ENCODE measurements around the gene TMTC3.

- TF ChIP-seq CTCF (IDR thresholded peaks at IDR 0.05; ENCODE audit: low read depth, low read length, missing input control) (no peak), REST (IDR thresholded peaks at IDR 0.05) (no peak), TAF1 (conservative IDR thresholded peaks at IDR 0.05) (no peak), HNF4A (conservative IDR thresholded peaks at IDR 0.05) (no peak), ZBTB33 (IDR thresholded peaks at IDR 0.05) (no peak), GABPA (IDR thresholded peaks at IDR 0.05 in 1 of 2, conservative IDR thresholded peaks at IDR 0.05 in 1 of 2) (no peak), FOXA1 (IDR thresholded peaks at IDR 0.05) (no peak), SP1 (IDR thresholded peaks at IDR 0.05) (no peak), YY1 (IDR thresholded peaks at IDR 0.05) (no peak), MAX (IDR thresholded peaks at IDR 0.05) (no peak), RAD21 (IDR thresholded peaks at IDR 0.05) (no peak)
Observed at GRCh38 chr12:88181881-88182280, 39.8 kb downstream of the TMTC3 start.

Data from liver (tissue), 3 donors.